IgD-negative memory B cell (primary cell): ENCODE data around the gene COL12A1. TPM values are rescaled to one million over a fixed set of nuclear protein-coding genes. Genes with fewer than 3 reads are reported as not detected.
"Not testable (repeated sequence)": the region's sequence is repeated elsewhere in the genome, so short reads cannot be mapped to it uniquely, and the experiment has no call there.

Experiments used
- H3K27ac Mint-ChIP-seq, 3 donors: one replicate each; pipeline ENCODE4 v1.8.0; 2020 to 2022; ENCODE audit warnings: mild to moderate bottlenecking in 3 of 3, mixed read lengths in 3 of 3, moderate library complexity in 1 of 3
- H3K27me3 Mint-ChIP-seq: one replicate; pipeline ENCODE4 v1.8.0; 2021; ENCODE audit warnings: mixed read lengths
- H3K36me3 Mint-ChIP-seq: one replicate; pipeline ENCODE4 v1.8.0; 2020; ENCODE audit warnings: mild to moderate bottlenecking, mixed read lengths
- H3K4me1 Mint-ChIP-seq, 3 donors: one replicate each; pipeline ENCODE4 v1.8.0; 2020 to 2022; ENCODE audit warnings: mixed read lengths in 3 of 3, mild to moderate bottlenecking in 1 of 3
- H3K4me3 Mint-ChIP-seq, 4 donors: one replicate each; pipeline ENCODE4 v1.8.0; 2020 to 2022; ENCODE audit warnings: mild to moderate bottlenecking in 4 of 4, mixed read lengths in 4 of 4, moderate library complexity in 3 of 4
- H3K9me3 Mint-ChIP-seq, 3 donors: one replicate each; pipeline ENCODE4 v1.8.0; 2020 to 2021; ENCODE audit warnings: mixed read lengths in 3 of 3, mild to moderate bottlenecking in 1 of 3
- polyA plus RNA-seq: library from polyadenylated mRNA; unstranded; fragments of 300-500 nt; fragmentation: Illumina TruSeq; gene quantifications from one replicate; pipeline ENCODE4 v1.2.3, GENCODE V29; 2021

Gene COL12A1
- polyA plus RNA-seq, 1 donor from 2014 or later: not detected

GRCh38 chr6:75204959-75205775, 686 bp downstream of the COL12A1 start:
- Mint-ChIP-seq H3K27ac (peak overlapping the region in 2 of 3 donors; percentile 2 to 72), H3K27me3 (peaks cover 77% of the 10 kb centered on the region), H3K36me3 (no peaks in the 10 kb centered on the region), H3K9me3 (peaks cover 0 to 1% (median 0%) of the 10 kb centered on the region in 3 donors), H3K4me1 (peaks cover 47 to 50% (median 49%) of the 10 kb centered on the region in 3 donors), H3K4me3 (peak overlapping the region; percentile 76 to 94 (median 84))

- Mint-ChIP-seq H3K27me3 (peaks cover 73% of the 10 kb centered on the region), H3K9me3 (peaks cover 0 to 1% (median 0%) of the 10 kb centered on the region in 3 donors), H3K4me1 (peaks cover 47 to 50% (median 49%) of the 10 kb centered on the region in 3 donors), H3K4me3 (peak overlapping the region; percentile 76 to 89 (median 80)), H3K27ac (peak overlapping the region in 2 of 3 donors; percentile 22 to 68), H3K36me3 (no peaks in the 10 kb centered on the region)
Observed at GRCh38 chr6:75204217-75204958, 1.5 kb downstream of the COL12A1 start.

DNA sequence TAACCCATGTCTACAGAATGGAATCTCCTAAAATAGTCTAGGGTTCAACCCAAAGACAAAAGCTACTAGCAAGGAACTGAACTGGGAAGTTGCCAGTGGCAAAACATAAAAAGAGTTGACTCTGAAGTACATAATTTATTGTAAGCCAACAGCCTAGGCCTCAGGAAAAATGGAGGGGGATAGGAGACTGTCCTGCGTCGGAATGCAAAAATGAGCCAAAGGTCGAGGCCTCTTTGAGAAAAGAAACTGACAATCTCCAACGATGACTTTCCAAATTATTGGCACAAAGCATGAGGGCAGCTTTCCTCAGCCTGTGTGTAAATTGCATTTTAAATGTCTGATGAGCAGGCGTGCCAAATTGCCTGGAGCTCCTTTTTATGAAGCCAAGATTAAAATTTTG, 2.1 kb downstream of the COL12A1 start:
- H3K4me3 Mint-ChIP-seq: peak overlapping the region in 1 of 4 donors; percentile 77

GRCh38 chr6:75202676-75203131, 3.1 kb downstream of the COL12A1 start:
- Mint-ChIP-seq H3K4me1 (peaks cover 33 to 37% (median 35%) of the 10 kb centered on the region in 3 donors), H3K27me3 (peaks cover 60% of the 10 kb centered on the region), H3K9me3 (peaks cover 0 to 1% (median 0%) of the 10 kb centered on the region in 3 donors), H3K36me3 (no peaks in the 10 kb centered on the region), H3K4me3 (peak overlapping the region in 1 of 4 donors; percentile 39), H3K27ac (peak overlapping the region in 1 of 3 donors; percentile 61)

More for the DNA sequence above, 2.1 kb downstream of the COL12A1 start:
- Mint-ChIP-seq H3K27ac (peak overlapping the region in 2 of 3 donors; percentile 5 to 22), H3K4me1 (peaks cover 42 to 44% (median 44%) of the 10 kb centered on the region in 3 donors), H3K36me3 (no peaks in the 10 kb centered on the region), H3K9me3 (peaks cover 0 to 1% (median 0%) of the 10 kb centered on the region in 3 donors), H3K27me3 (peaks cover 68% of the 10 kb centered on the region)

GRCh38 chr6:75201901-75202672, 3.8 kb downstream of the COL12A1 start:
- Mint-ChIP-seq H3K4me3 (peak overlapping the region in 2 of 4 donors; percentile 32 to 39), H3K4me1 (peaks cover 27 to 30% (median 29%) of the 10 kb centered on the region in 3 donors), H3K27me3 (peaks cover 54% of the 10 kb centered on the region), H3K27ac (peak overlapping the region in 1 of 3 donors; percentile 61), H3K36me3 (no peaks in the 10 kb centered on the region), H3K9me3 (peaks cover 0 to 1% (median 0%) of the 10 kb centered on the region in 3 donors)

GRCh38 chr6:75201021-75201420, 4.8 kb downstream of the COL12A1 start:
- Mint-ChIP-seq H3K27ac (no peak overlapping the region), H3K4me1 (peaks cover 20 to 23% (median 22%) of the 10 kb centered on the region in 3 donors), H3K36me3 (no peaks in the 10 kb centered on the region), H3K27me3 (peaks cover 47% of the 10 kb centered on the region), H3K4me3 (no peak overlapping the region), H3K9me3 (peaks cover 0 to 1% (median 0%) of the 10 kb centered on the region in 3 donors)

- H3K4me3 Mint-ChIP-seq: no peak overlapping the region
- no peak overlapping the region for H3K27ac Mint-ChIP-seq
- H3K4me1 Mint-ChIP-seq: peaks cover 10 to 16% (median 15%) of the 10 kb centered on the region in 3 donors
- no peaks in the 10 kb centered on the region for H3K9me3 Mint-ChIP-seq
- H3K36me3 Mint-ChIP-seq: no peaks in the 10 kb centered on the region
- peaks cover 35% of the 10 kb centered on the region for H3K27me3 Mint-ChIP-seq
Observed at GRCh38 chr6:75199889-75200288, 6.0 kb downstream of the COL12A1 start.

- Mint-ChIP-seq H3K27ac (no peak overlapping the region), H3K36me3 (no peaks in the 10 kb centered on the region), H3K4me3 (no peak overlapping the region), H3K9me3 (no peaks in the 10 kb centered on the region), H3K27me3 (peaks cover 6% of the 10 kb centered on the region), H3K4me1 (no peaks in the 10 kb centered on the region)
Observed at GRCh38 chr6:75196081-75196687, 9.7 kb downstream of the COL12A1 start.

- no peaks in the 10 kb centered on the region for H3K4me1 Mint-ChIP-seq
- peaks cover 1% of the 10 kb centered on the region for H3K36me3 Mint-ChIP-seq
- H3K27me3 Mint-ChIP-seq: no peaks in the 10 kb centered on the region
- H3K9me3 Mint-ChIP-seq: peaks cover 2 to 6% (median 2%) of the 10 kb centered on the region in 3 donors
- no peak overlapping the region for H3K4me3 Mint-ChIP-seq
- no peak overlapping the region for H3K27ac Mint-ChIP-seq
Observed at GRCh38 chr6:75188221-75188925, 17.5 kb downstream of the COL12A1 start.

DNA sequence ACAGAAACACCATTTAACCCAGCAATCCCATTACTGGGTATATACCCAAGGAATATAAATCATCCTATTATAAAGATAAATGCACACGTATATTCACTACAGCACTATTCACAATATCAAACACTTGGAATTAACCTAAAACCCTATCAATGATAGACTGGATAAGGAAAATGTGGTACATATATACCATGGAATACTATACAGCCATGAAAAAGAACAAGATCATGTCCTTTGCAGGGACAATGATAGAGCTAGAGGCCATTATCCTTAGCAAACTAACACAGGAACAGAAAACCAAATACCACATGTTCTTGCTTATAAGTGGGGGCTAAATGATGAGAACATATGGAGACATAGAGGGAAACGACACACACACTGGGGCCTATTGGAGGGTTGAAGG, 19.3 kb downstream of the COL12A1 start:
- not testable (repeated sequence) for H3K27me3 Mint-ChIP-seq, H3K27ac Mint-ChIP-seq, H3K36me3 Mint-ChIP-seq, H3K4me1 Mint-ChIP-seq, H3K9me3 Mint-ChIP-seq, H3K4me3 Mint-ChIP-seq

DNA sequence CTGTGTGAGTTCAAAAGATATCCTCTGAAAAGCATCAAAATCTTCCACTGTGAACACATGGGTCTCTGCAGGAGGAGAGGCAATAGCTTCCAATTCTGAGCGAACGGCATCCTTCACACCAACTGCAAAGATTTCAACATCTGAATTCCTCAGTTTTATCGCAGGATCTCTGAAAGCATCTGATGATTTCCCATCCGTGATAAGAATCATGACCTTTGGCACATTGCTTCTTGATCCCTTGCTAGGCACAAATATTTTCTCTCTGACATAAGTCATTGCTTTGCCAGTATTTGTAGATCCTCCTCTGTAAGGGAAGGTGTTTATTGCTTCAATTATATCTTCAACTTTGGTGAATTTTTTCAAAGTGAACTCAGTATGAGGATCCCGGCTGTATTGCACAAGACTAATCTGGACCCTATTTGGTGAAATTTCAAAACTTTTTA, 22.7 kb downstream of the COL12A1 start:
- Mint-ChIP-seq H3K36me3 (peaks cover 1% of the 10 kb centered on the region), H3K9me3 (peaks cover 2 to 6% (median 2%) of the 10 kb centered on the region in 3 donors), H3K27ac (no peak overlapping the region), H3K4me3 (no peak overlapping the region), H3K4me1 (no peaks in the 10 kb centered on the region), H3K27me3 (peaks cover 4% of the 10 kb centered on the region)

DNA sequence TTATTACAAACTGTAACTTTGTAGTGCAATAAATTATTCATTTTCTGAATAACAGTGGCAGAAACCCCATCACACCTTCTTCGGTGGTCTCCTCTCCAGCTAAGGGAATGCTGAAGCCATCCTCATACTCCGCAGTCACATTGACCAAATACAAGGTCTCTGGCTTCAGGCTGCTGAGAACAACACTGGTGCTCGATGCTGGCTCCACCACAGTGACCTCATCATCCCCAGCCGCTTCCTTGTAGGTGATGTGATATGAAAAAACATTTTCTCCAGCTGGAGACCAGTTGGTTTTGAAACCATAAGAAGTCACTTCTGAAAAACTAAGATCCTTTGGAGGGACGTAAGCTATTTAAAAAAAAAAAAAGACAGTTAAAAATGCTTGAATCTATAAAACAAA, 25.0 kb downstream of the COL12A1 start:
- Mint-ChIP-seq H3K9me3 (no peaks in the 10 kb centered on the region), H3K36me3 (peaks cover 1% of the 10 kb centered on the region), H3K4me3 (no peak overlapping the region), H3K4me1 (no peaks in the 10 kb centered on the region), H3K27ac (no peak overlapping the region), H3K27me3 (peaks cover 4% of the 10 kb centered on the region)

- Mint-ChIP-seq H3K9me3 (peaks cover 0 to 2% (median 0%) of the 10 kb centered on the region in 3 donors), H3K4me1 (no peaks in the 10 kb centered on the region), H3K27me3 (peaks cover 6% of the 10 kb centered on the region), H3K27ac (no peak overlapping the region), H3K36me3 (no peaks in the 10 kb centered on the region), H3K4me3 (no peak overlapping the region)
Observed at GRCh38 chr6:75178757-75179156, 27.1 kb downstream of the COL12A1 start.
